SKM-1 (cell line): ENCODE data around the gene CENPX.
A peak's percentile ranks its signal among the peaks of the same experiment; 100 is the strongest.

Source experiments
- DNase-seq: peaks from one replicate; lab custom pipeline; 2025; ENCODE audit not compliant: unreplicated experiment; lab: John Stamatoyannopoulos, UW

CENPX gene

GRCh38 chr17:82025401-82026107 is 2.9 kb upstream of the CENPX start:
- no peak for DNase-seq

GRCh38 chr17:82024859-82025258 is 2.2 kb upstream of the CENPX start:
- DNase-seq, result no peak

DNA sequence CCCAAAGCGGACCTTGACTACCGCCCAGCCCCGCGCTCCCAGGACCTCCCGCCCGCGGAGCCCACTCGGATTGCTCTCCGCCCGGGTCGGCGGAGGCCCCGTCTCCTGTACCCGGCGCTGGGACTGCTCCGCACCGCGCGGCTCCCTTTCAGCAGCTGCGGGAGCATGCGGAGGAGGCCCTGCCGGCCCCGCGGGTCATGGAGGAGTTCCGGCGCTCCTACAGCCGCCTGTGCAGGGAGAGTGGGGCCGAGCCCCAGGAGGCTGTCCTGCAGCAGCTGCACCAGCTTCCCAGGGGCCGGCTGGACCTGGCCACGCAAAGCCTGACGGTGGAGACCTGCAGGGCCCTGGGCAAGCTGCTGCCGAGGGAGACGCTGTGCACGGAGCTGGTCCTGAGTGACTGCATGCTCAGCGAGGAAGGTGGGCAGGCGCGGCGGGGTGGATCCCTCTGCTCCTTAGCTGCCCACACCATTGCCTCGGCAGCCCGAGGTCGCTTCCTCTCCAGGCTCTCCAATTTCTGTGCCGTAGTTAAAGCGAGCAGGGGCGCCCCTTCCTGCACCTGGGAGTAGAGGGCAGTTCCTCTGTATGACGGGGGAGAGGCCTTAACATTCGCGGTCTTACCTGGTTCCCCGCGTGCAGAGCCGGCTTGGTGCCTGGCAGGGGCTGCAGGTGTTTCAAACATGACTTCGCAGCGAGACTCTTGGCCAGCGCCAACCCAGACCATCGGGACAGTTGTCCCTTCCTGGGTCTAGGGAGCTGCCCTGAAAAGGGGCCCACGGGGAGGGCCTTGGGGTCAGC is 966 bp upstream of the CENPX start:
- DNase-seq, result no peak

GRCh38 chr17:82022981-82023446 is 336 bp upstream of the CENPX start, which contains the start of gene LRRC45:
Gene LRRC45 (plus strand): TSS chr17:82023305. CDS start chr17:82023644, 339 bp downstream.
- peak; percentile 99 for DNase-seq

GRCh38 chr17:82021900-82022309 is 773 bp downstream of the CENPX start:
- DNase-seq, result no peak

- DNase-seq, result no peak
Observed at GRCh38 chr17:82021107-82021899, 1.4 kb downstream of the CENPX start.

GRCh38 chr17:82020572-82021106 is 2.0 kb downstream of the CENPX start:
- no peak for DNase-seq

DNA sequence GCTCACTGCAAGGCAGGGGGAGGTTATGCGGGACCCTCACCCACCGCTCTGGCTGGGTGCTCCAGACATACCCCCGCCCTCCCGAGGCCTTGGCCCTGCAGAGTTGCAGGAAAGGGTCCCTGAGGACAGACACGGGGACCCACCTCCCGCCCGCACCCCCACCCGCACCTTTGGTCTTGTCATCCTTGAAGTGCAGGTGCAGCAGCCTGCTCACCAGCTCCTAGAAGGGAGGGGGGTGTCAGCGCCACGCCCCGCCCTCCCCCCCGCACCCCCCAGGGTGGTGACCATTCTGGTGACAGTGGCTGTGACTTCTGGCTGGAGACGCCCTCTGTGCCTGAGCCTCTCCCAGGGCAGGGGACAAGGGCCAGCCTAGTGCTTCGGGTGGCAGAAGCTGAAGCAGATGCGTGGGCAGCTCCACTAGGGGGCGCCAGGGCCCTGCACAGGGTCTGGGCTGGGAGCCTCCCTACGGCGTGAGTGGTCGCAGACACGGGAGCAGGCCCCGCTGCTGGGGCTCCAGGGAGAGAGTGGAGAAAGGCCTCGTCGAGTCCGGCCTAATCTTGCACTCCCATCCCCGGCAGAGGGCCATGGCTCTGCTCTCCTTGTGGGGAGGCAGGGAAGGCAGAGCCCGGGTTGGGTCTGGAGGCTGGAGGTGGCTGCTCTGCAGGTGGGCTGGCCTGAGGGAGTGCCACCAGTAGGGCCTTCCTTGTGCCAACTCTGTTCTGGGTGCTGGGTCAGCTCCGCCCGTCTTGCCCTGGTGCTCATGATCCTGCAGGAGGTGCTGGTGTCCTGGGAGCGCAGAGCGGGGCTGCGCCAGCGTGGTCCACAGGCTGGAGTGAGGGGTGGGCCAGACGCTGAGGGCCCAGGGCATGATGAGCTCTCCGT is 2.7 kb downstream of the CENPX start:
- peak; percentile 42 for DNase-seq

DNA sequence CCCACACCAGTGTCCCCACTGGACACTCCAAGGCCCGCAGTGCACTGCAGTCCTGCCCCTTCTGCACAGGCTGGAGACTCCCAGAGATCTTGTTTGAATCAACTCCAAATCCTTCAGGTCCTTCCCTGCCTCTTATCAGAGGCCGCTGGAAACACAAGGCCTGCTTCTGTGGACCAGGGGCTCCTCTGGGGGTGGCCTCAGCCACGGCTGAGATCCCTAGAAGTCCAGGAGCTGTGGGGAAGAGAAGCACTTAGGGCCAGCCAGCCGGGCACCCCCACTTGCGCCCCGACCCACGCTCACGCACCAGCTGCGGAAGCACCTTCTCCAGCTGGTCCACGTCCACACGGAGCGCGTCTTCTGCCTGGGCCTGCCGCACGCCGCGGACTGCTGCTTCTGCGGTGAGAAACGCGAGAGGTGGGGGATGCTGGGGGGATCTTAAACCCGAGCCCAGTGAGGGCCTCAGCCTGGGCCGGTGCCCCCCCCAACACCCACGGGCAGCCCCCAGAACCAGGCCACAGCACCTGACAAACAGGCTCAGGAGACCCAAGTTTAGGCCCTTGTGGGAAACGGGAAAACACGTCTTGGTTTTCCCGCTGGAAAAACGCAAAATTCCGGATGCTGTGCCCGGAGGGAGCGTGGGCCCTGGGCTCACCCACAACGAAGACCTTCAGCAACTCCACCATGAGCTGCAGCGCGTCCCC is 3.5 kb downstream of the CENPX start:
- no peak for DNase-seq

DNA sequence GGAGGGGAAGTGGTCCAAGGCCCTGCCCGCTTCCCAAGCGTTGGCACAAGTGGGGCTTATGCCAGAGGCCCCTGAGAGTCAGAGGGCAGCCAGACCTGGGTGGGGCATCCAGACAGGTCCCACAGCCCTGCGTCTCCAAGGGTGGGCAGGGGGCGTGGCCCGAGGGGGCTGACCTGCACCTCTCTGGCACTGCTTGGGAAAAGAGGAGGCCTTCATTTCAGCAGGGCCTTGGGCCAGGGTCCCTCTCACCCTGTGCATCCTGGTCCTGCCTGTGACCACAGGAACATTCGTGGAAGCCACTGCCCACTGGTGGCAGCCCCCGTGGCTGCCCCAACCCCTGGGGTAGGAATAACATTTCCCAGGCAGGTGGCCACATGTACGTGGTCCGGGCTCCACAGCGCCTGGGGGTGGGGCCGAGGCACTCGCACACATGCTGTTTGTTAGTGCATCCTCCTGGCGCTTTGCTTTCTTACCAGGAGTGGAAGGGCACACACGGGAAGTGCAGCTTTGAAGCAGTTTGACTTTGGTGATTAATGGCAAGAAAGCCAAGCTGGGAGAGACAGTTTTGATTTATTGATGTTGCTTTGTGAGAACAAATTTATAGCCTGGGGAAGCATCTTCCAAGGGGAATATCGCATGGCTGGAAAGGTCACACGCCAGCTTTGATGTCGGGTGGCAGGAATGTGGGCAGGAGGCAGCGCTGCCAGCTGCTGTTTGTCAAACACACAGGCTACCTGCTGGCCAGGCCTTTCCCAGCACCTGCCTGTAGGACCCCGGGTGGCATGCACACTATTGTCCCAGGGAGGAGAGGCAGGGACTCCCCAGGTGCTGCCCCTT is 4.3 kb downstream of the CENPX start:
- DNase-seq, result no peak

DNA sequence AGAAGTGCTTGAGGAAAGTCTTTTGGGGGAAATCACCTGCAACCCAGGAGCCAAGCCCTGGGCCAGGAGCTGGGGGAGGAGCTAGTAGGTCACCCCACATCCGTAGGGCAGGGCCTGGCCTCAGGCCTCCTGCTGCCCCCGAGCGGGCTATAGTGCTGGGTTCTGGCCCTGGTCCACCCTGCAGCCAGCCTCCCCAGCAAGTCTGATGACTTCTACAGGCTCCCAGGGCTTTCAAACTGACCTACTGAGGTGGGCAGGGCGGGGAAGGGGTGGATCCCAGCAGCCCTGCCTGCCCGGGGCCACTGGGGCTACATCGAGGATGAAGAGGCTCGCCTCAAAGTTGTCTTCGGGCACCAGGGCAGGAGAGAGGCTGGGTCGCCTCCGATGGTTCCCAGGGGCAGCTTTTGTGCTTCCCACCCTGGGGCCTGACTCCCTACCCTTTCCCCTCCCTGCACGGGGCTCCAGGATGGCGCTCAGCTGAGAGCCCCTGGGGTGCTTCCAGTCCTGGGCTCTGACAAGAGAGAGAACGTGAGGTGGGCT is 5.0 kb downstream of the CENPX start:
- no peak for DNase-seq

DNA sequence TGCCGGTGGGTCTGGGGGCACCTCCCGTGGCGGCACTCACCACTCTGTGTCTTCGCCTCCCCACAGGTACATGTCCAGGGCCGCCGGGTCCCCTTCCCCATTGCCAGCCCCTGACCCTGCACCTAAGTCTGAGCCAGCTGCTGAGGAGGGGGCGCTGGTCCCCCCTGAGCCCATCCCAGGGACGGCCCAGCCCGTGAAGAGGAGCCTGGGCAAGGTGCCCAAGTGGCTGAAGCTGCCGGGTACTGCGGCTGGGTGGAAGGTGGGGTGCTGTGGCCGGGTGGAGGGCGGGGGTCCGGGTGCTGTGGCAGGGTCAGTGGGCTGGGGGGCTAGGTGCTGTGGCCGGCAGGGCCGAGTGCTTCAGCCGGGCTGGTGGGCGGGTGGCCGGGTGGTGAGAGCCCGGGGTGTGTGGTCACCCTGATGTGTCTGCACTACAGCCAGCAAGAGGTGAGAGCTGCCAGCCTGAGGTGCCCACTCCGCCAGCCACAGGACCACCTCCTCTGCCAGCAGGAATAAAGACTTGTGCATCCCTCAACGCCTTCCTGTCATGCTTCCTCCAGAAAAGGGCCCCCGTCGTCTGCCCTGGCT is 5.7 kb downstream of the CENPX start:
- no peak for DNase-seq

- DNase-seq, result no peak
Observed at GRCh38 chr17:82016061-82016874, 6.4 kb downstream of the CENPX start.

DNA sequence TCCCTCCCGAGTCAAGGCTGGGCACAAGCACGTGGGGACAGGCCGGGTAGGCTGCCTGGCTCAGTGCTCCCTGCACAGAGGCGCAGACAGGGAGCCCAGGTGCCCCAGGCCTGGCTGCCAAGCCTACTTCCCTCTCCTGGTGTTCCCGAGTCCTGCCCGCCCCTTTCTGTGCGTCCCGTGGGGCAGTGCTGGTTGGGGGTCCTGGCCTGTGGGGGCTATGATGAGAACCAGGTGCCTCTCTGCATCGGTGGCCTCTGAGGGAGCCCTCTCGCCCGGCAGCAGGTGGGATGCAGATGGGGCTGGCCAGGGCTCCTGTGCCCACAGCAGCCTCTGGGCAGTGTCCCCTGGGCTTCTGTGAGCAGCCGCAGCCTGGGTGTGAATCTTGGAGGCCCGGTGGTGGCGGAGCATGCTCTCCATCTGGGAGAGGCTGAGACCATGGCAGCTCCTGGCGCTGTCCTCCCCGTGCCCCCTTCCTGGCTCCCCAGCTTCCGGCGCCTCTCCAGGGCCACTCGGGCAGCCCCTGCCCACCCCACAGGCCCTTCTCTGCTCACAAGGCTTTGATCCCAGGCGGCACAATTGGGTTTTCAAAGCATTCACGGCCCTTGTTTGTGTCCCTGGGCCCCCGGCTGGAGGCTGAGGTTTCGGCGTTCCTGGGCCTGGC is 7.2 kb downstream of the CENPX start:
- DNase-seq, result no peak

DNA sequence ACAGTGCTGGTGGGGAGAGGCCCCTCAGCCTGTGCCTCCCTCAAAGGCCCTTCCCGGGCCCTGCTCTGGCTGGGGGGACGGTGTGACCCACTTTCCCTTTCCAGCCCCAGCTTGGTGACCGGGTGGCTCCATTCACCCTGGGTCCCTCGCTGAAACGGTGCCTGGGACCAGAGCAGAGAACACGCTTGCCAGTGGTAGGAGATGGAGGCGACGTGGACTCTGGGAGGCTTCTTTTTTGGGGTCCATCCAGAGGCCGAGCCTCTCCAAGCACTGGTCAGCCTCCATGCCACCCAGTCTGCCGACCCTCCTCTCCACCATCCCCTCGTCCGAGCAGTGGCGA is 7.7 kb downstream of the CENPX start:
- DNase-seq, result no peak

- DNase-seq, result no peak
Observed at GRCh38 chr17:82014432-82014831, 8.2 kb downstream of the CENPX start.

DNA sequence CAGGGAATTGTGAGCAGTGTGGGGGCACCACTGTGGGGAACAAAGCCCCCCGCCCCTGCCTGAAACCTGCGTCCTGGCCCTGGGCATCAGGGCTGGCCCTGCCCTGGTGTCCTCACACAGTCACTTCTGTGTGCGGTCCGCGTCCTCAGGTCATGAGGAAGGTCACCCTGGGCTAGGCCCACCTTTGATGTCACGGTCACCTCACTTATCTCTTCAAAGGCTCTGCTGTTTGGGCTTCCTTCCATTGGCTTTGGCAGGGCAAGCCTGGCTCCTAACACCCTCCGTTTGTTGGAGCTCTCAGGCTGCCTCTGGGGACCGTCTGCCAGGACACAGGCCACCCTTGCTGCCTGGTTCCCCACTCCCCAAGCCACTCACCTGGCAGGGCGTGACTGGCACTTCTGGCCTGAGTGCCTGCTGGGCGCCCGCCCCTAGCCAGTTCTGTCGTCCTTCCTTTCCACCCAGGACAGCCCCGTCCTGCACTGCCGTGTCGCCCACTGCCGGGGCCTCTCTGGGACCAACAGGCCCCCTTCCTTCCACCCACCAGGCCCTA is 8.8 kb downstream of the CENPX start:
- DNase-seq, result no peak
